OCI-LY7 (cell line): ENCODE data around the gene PNKP. TPM values are rescaled to one million over a fixed set of nuclear protein-coding genes. Genes with fewer than 3 reads are reported as not detected.

Experiments
- BruUV-seq: library from RNA; stranded (reverse); fragments of 400-500 nt; replicated peaks from 2 replicates; lab custom pipeline; 2021; lab: Mats Ljungman, UMichigan
- CTCF ChIA-PET: fragments of 300-600 bp; sonication (Branson Sonifier 250); formaldehyde crosslinking; loops from one replicate; lab custom pipeline; 2022; ENCODE audit warnings: antibody characterized with exemption; ENCODE audit not compliant: unreplicated experiment; lab: Charles Lee
- POLR2A ChIA-PET: fragments of 300-600 bp; sonication (Branson Sonifier 250); formaldehyde crosslinking; loops from one replicate; lab custom pipeline; 2022; ENCODE audit warnings: antibody characterized with exemption; lab: Charles Lee
- DNase-seq: peaks from one replicate; pipeline ENCODE4 v3.0.0-alpha.2; 2015; ENCODE audit warnings: low spot score
- H2AFZ ChIP-seq: fragments of 200-600 bp; sonication (generic), shearing (Covaris generic); 2 replicates; pipeline ENCODE4 v1.6.1; 2014; ENCODE audit warnings: mild to moderate bottlenecking, antibody characterized with exemption, low read length, moderate library complexity
- H3K27ac ChIP-seq: fragments of 200-600 bp; sonication (generic); 2 replicates; pipeline ENCODE4 v1.5.1; 2014; ENCODE audit warnings: mixed run types, low read depth, mild to moderate bottlenecking, moderate library complexity, low read length, inconsistent platforms; ENCODE audit not compliant: poor library complexity, severe bottlenecking
- H3K36me3 ChIP-seq: fragments of 200-600 bp; sonication (generic); 2 replicates; pipeline ENCODE4 v1.6.1; 2014; ENCODE audit warnings: mild to moderate bottlenecking, antibody characterized with exemption, low read length, moderate library complexity, mixed read lengths; ENCODE audit not compliant: insufficient read depth
- H3K4me1 ChIP-seq: fragments of 200-600 bp; sonication (generic); 2 replicates; pipeline ENCODE4 v1.5.1; 2014; ENCODE audit warnings: mild to moderate bottlenecking, low read length; ENCODE audit not compliant: insufficient read depth, poor library complexity, severe bottlenecking
- H3K4me2 ChIP-seq: fragments of 200-600 bp; sonication (generic); 2 replicates; pipeline ENCODE4 v1.6.1; 2014; ENCODE audit warnings: mild to moderate bottlenecking, low read length
- H3K4me3 ChIP-seq: fragments of 200-600 bp; sonication (generic); 2 replicates; pipeline ENCODE4 v1.5.1; 2014; ENCODE audit warnings: mild to moderate bottlenecking, low read depth, low read length; ENCODE audit not compliant: poor library complexity, severe bottlenecking
- H3K79me2 ChIP-seq: fragments of 200-600 bp; sonication (generic); 2 replicates; pipeline ENCODE4 v1.6.1; 2016; ENCODE audit warnings: low read depth, mild to moderate bottlenecking, low read length, moderate library complexity, mixed read lengths; ENCODE audit not compliant: insufficient read depth
- H3K9me2 ChIP-seq: fragments of 200-600 bp; sonication (generic); 2 replicates; pipeline ENCODE4 v1.6.1; 2016; ENCODE audit warnings: mild to moderate bottlenecking, low read length, mixed read lengths; ENCODE audit not compliant: insufficient read depth
- H3K9me3 ChIP-seq: fragments of 200-600 bp; sonication (generic); 2 replicates; pipeline ENCODE4 v1.6.1; 2014; ENCODE audit warnings: mild to moderate bottlenecking, mixed run types, low read length, mixed read lengths
- H4K20me1 ChIP-seq: fragments of 200-600 bp; sonication (generic); 2 replicates; pipeline ENCODE4 v1.6.1; 2014; ENCODE audit warnings: mild to moderate bottlenecking, antibody characterized with exemption, low read length, moderate library complexity, mixed read lengths; ENCODE audit not compliant: insufficient read depth
- CTCF ChIP-seq: fragments of 200-600 bp; sonication (generic); conservative IDR thresholded peaks from 2 replicates; pipeline ENCODE4 v1.5.1; 2014; ENCODE audit warnings: mild to moderate bottlenecking, antibody characterized with exemption, low read length, moderate library complexity, mixed read lengths
- EZH2phosphoT487 ChIP-seq: fragments of 200-600 bp; sonication (generic); IDR thresholded peaks from 2 replicates; pipeline ENCODE4 v1.6.1; 2018; ENCODE audit warnings: low read depth, borderline replicate concordance, mild to moderate bottlenecking, mixed run types, antibody characterized with exemption, low read length, moderate library complexity, mixed read lengths
- intact Hi-C: fragments of 100-400 bp; cut with micrococcal nuclease; formaldehyde crosslinking; loops from one replicate; pipeline ENCODE4 v1.10.0; 2022; ENCODE audit not compliant: unreplicated experiment
- total RNA-seq, 2 experiments: library from RNA; depleted of rRNA in 1 of 2; stranded (reverse); fragments of >200 nt in 1 of 2; shearing (Covaris generic) in 1 of 2; gene quantifications; 2 replicates each; pipeline ENCODE4 v1.2.3, GENCODE V29; 2014 to 2022

The PNKP gene
- total RNA-seq, 2 experiments from 2014 or later: 90.9 to 118 TPM

DNA sequence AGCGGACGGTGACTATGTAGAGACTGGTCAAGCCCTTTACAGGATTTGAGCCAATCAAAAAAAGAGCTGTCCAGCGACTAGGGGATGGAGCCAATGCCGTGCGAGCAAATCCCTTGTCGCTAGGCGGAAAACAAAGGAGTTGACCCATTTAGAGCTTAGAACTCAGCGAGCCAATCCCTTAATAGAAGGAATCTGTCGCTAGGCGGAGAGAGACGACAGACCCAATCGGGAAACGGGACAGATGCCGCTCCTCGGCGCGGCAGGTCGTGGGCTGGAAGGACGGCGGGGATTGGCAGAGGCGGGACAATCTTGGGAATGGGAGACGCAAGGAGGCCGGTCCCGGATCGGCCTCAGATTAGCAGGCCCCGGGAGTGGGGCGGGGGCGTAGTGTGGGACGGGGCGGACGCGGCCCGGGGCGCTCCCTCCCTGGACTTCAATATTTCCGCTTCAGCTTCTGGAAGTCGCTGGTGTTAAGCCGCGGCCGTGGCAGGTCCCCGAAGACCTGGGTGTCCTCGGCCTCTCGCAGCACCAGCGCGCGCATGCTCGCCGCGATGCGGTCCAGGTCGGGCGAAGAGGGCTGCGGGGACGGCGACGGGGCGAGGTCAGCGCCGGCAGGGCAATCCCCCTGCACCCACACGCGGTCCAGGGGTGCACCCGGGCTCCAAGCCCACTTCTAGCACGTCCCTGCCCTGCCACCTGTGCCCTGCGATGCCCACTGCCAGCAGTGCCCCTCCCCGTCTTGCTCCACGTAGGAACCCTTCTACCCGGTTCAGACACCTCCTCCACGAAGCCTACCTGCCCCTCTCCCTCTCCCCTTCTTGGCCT, 2.3 kb upstream of the PNKP start:
- intact Hi-C loops: no loop called here
- peak overlapping the region; percentile 51; the same call in 1 of the 2 replicates for H2AFZ ChIP-seq
- CTCF ChIA-PET: interaction anchor here (0.6 kb wide), 1 partner anchor 659 kb away, joined by 3 read pairs; no protein-coding TSS in a partner anchor

GRCh38 chr19:49869009-49869483, 1.7 kb upstream of the PNKP start:
- intact Hi-C loops: no loop called here
- Histone ChIP-seq H3K9me2 (no peaks in the 10 kb centered on the region), H3K4me2 (peak overlapping the region; percentile 66), H3K4me3 (peak overlapping the region; percentile 69), H3K9me3 (no peaks in the 10 kb centered on the region), H2AFZ (peak overlapping the region; percentile 51; the same call in 1 of the 2 replicates), H3K27ac (peak overlapping the region; percentile 49), H3K4me1 (peaks cover 52% of the 10 kb centered on the region), H3K79me2 (peaks cover 28% of the 10 kb centered on the region; the same call in 1 of the 2 replicates), H4K20me1 (peaks cover 10% of the 10 kb centered on the region; the same call in 1 of the 2 replicates), H3K36me3 (peaks cover 23% of the 10 kb centered on the region)
- POLR2A ChIA-PET: interaction anchor here (0.7 to 1.1 kb wide), 4 partner anchors 11 to 50 kb away, joined by 3 to 7 read pairs (median 4); no protein-coding TSS in a partner anchor
- no TSS peak for BruUV-seq
- CTCF ChIA-PET: no interaction called here
- no peak for DNase-seq
- TF ChIP-seq CTCF (no peak), EZH2phosphoT487 (no peak)

More for the DNA sequence above, 2.3 kb upstream of the PNKP start:
- POLR2A ChIA-PET: interaction anchor here (0.7 to 1.1 kb wide), 4 partner anchors 10 to 50 kb away, joined by 3 to 7 read pairs (median 4); no protein-coding TSS in a partner anchor
- TF ChIP-seq EZH2phosphoT487 (no peak), CTCF (no peak)
- peak overlapping the region; percentile 66 for H3K4me2 ChIP-seq
- peaks cover 49% of the 10 kb centered on the region for H3K4me1 ChIP-seq
- DNase-seq: peak; percentile 100
- peak overlapping the region; percentile 69 for H3K4me3 ChIP-seq
- peak overlapping the region; percentile 49 for H3K27ac ChIP-seq
- no peaks in the 10 kb centered on the region for H3K9me3 ChIP-seq
- peaks cover 16% of the 10 kb centered on the region; the same call in 1 of the 2 replicates for H3K36me3 ChIP-seq
- peaks cover 5% of the 10 kb centered on the region; the same call in 1 of the 2 replicates for H4K20me1 ChIP-seq
- H3K9me2 ChIP-seq: no peaks in the 10 kb centered on the region
- no TSS peak for BruUV-seq
- peaks cover 23% of the 10 kb centered on the region; the same call in 1 of the 2 replicates for H3K79me2 ChIP-seq
